Measurements from ENCODE around the gene ATP5IF1. TPM values are rescaled to one million over a fixed set of nuclear protein-coding genes. Genes with fewer than 3 reads are reported as not detected.
A peak's percentile ranks its signal among the peaks of the same experiment; 100 is the strongest.

Gene ATP5IF1
- total RNA-seq, 3 donors from 2014 or later (not counting 1 experiment from before 2014, with no cell fraction given), result 81.1 to 101 (median 91.1) TPM

- ATAC-seq, result no peak
- no peak overlapping the region for H3K4me3 ChIP-seq (ENCODE audit: low read length)
- Mint-ChIP-seq H3K4me3 (peak overlapping the region; percentile 76), H3K4me1 (peaks cover 49 to 61% of the 10 kb centered on the region in 2 donors), H3K27ac (peak overlapping the region; percentile 80 to 88), H3K27me3 (ENCODE audit: low read depth in 2 of 2) (no peaks in the 10 kb centered on the region), H3K9me3 (peaks cover 2 to 3% of the 10 kb centered on the region in 2 donors), H3K36me3 (peaks cover 25% of the 10 kb centered on the region)
- H3K27me3 ChIP-seq (ENCODE audit: control insufficient read depth, insufficient read depth, low read length), result no peaks in the 10 kb centered on the region
- no peak for DNase-seq
- H3K9me3 ChIP-seq (ENCODE audit: control insufficient read depth, insufficient read depth, low read length), result peaks cover 17% of the 10 kb centered on the region
- peaks cover 60% of the 10 kb centered on the region for H3K4me1 ChIP-seq (ENCODE audit: control insufficient read depth, insufficient read depth, low read length)
- TF ChIP-seq CTCF (IDR thresholded peaks at IDR 0.05), result no peak
- H3K27ac ChIP-seq (ENCODE audit: low read length), result peak overlapping the region; percentile 74
- intact Hi-C loops (cut with micrococcal nuclease), result no loop called here
- H3K36me3 ChIP-seq (ENCODE audit: control insufficient read depth, insufficient read depth, low read length), result peaks cover 35% of the 10 kb centered on the region
- 79% methylated on average over 6 of the region's 6 CpGs for WGBS (ENCODE audit: insufficient coverage)
Observed at GRCh38 chr1:28200234-28200873, 35.6 kb upstream of the ATP5IF1 start.

GRCh38 chr1:28205243-28205642 lies 30.7 kb upstream of the ATP5IF1 start:
- DNase-seq (no peak), ATAC-seq (no peak)
- Histone ChIP-seq H3K27ac (ENCODE audit: low read length) (no peak overlapping the region), H3K36me3 (ENCODE audit: control insufficient read depth, insufficient read depth, low read length) (peaks cover 63% of the 10 kb centered on the region), H3K27me3 (ENCODE audit: control insufficient read depth, insufficient read depth, low read length) (no peaks in the 10 kb centered on the region), H3K4me1 (ENCODE audit: control insufficient read depth, insufficient read depth, low read length) (peaks cover 13% of the 10 kb centered on the region), H3K9me3 (ENCODE audit: control insufficient read depth, insufficient read depth, low read length) (no peaks in the 10 kb centered on the region), H3K4me3 (ENCODE audit: low read length) (no peak overlapping the region)
- WGBS (ENCODE audit: insufficient coverage), result 95% methylated on average over 4 of the region's 4 CpGs
- no peaks in the 10 kb centered on the region for H3K27me3 Mint-ChIP-seq (ENCODE audit: low read depth in 2 of 2)
- intact Hi-C loops (cut with micrococcal nuclease), result loop anchor here (5.0 kb wide), 1 partner anchor 263 kb away; no protein-coding TSS in a partner anchor
- H3K36me3 Mint-ChIP-seq, result peaks cover 21% of the 10 kb centered on the region
- H3K4me3 Mint-ChIP-seq, result no peak overlapping the region
- H3K4me1 Mint-ChIP-seq, result peaks cover 22 to 35% of the 10 kb centered on the region in 2 donors
- H3K27ac Mint-ChIP-seq, result no peak overlapping the region
- H3K9me3 Mint-ChIP-seq, result no peaks in the 10 kb centered on the region
- TF ChIP-seq CTCF (IDR thresholded peaks at IDR 0.05), result no peak

GRCh38 chr1:28208818-28209441 lies 27.0 kb upstream of the ATP5IF1 start:
- DNase-seq (peak; percentile 45 to 80), ATAC-seq (peak; percentile 86 to 98 (median 92))
- peak; percentile 78 for TF ChIP-seq CTCF (IDR thresholded peaks at IDR 0.05)
- Mint-ChIP-seq H3K27ac (peak overlapping the region; percentile 24 to 36), H3K27me3 (ENCODE audit: low read depth in 2 of 2) (no peaks in the 10 kb centered on the region), H3K4me1 (peaks cover 10 to 13% of the 10 kb centered on the region in 2 donors), H3K9me3 (no peaks in the 10 kb centered on the region), H3K4me3 (no peak overlapping the region), H3K36me3 (peaks cover 10% of the 10 kb centered on the region)
- H3K4me3 ChIP-seq (ENCODE audit: low read length), result no peak overlapping the region
- no peaks in the 10 kb centered on the region for H3K4me1 ChIP-seq (ENCODE audit: control insufficient read depth, insufficient read depth, low read length)
- 22% methylated on average over 3 of the region's 4 CpGs for WGBS (ENCODE audit: insufficient coverage)
- H3K27ac ChIP-seq (ENCODE audit: low read length), result no peak overlapping the region
- H3K27me3 ChIP-seq (ENCODE audit: control insufficient read depth, insufficient read depth, low read length), result no peaks in the 10 kb centered on the region
- H3K9me3 ChIP-seq (ENCODE audit: control insufficient read depth, insufficient read depth, low read length), result no peaks in the 10 kb centered on the region
- peaks cover 64% of the 10 kb centered on the region for H3K36me3 ChIP-seq (ENCODE audit: control insufficient read depth, insufficient read depth, low read length)
- intact Hi-C loops (cut with micrococcal nuclease), result loop anchor here (1.0 to 5.0 kb wide), 3 partner anchors 118 to 350 kb away; no protein-coding TSS in a partner anchor
